Skeletal muscle cell (primary cell): ENCODE data around the gene WDR5.

ENCODE experiments used
- DNase-seq: peaks from one replicate; pipeline ENCODE4 v3.0.0-alpha.2; 2010; ENCODE audit warnings: low read depth
- H3K4me3 ChIP-seq: 2 replicates; pipeline ENCODE4 v1.5.1; 2011; ENCODE audit warnings: low read depth, mild to moderate bottlenecking, control low read depth, low read length, moderate library complexity

The WDR5 gene

DNA sequence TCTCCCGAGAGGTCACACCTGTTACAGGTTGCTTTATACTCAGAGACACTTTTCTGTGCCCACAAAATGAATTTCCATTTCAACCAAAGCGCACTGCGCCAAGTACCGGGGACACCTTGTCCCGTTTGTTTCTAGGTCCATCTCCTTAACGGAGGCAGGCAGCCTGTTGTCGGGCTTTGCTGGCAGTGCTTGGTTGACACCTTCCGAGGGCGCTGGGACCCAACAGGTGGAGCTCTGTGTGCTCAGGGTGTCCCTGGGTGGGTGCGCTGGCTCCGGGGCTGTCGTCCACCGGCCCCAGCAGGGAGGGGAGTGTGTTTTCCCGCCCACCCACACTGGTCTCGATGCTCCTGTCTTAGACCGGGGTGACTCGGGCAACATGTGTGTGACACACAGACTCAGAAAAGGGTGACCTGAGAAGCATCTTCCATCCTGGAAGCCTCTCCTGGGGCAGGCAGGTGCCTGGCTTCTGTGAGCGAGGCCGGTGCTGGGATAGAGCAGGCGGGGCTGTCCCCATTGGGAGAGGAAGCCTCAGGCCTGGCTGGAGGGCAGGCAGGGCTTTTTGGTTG, 20.0 kb downstream of the WDR5 start:
- DNase-seq = no peak
- H3K4me3 ChIP-seq = no peak overlapping the region

DNA sequence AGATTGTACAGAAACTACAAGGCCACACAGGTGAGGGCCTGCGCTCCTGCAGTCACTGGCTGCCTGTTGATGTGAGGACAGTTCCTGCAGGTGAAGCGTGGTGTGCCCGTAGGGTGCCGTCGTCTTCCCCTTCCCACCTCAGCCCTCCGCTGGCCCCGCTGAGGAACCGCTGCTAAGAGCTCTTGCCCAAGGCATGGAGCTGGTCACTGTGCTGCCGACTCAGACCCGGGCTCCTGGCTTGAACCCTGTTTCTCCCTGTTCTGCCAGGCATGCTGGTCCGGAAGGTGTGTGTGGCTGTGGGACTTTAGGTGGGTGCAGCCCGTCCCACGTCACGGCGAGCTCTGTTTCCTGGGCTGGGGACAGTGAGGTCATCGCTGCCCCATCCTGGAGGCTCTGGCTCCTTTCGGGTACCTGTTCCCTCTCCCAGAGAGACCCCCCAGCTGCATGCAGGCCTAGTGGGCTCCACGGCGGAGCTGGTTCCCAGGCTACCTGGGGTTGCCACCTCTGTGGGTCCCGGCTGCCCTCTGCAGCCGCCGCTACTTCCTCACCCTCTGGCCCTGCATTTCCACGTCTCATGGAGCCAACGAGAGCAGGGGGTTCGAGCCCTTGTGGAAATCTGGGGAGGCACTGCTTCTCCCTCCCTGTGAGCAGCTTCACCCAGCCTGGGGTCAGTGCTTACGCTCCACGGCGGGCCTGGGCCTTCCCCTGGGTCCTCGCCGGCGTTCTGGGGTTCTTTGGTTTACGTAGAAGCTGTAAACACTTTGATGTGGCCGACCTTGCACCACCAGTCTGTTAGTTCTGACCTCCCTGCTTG, 20.9 kb downstream of the WDR5 start:
- no peak overlapping the region for H3K4me3 ChIP-seq
- DNase-seq = no peak

DNA sequence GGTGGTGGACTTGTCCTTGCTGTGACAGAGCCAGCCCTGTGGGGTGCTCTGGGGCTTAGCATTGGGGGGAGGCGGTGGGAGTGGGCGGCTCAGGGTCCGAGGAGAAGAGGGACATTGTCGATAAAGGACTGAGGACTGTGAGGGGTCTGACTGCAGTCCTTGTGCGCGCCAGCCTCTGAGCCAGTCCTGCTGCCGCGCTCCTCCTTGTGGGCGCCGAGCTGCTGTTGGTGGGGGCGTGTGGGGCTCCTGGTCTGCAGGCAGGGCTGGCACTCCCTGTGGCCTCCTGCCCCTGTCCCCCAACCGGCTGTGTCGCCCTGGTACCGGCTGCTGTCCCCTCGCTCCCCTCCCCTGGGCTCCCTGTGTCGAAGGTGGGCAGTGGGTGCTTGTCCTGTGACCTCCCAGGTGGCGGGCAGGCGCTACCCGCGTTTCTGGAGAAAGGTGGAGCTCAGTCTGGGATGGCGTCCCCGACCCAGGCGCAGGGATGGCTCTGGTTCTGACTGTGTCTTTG, 21.6 kb downstream of the WDR5 start:
- no peak overlapping the region for H3K4me3 ChIP-seq
- DNase-seq = no peak

DNA sequence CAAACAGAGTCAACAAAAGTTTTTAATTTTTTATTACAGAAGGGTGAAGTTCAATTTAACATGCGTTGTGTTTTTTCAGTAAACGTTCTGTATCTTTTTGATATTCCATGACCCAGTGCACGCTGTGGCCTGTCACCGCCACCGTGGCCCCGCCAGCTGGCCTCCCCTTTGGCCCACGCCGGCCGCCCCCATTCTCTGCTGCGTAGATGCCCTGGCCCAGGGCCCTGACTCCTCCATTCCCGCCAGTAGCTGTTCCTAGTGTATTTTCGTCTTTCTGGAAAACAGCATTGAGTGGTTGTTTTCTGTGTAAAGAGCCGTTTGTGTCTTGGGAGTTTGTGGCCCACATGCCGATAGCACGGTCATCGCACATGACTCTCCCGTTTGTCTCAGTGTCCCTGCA, 22.4 kb downstream of the WDR5 start:
- DNase-seq = no peak
- H3K4me3 ChIP-seq = no peak overlapping the region

DNA sequence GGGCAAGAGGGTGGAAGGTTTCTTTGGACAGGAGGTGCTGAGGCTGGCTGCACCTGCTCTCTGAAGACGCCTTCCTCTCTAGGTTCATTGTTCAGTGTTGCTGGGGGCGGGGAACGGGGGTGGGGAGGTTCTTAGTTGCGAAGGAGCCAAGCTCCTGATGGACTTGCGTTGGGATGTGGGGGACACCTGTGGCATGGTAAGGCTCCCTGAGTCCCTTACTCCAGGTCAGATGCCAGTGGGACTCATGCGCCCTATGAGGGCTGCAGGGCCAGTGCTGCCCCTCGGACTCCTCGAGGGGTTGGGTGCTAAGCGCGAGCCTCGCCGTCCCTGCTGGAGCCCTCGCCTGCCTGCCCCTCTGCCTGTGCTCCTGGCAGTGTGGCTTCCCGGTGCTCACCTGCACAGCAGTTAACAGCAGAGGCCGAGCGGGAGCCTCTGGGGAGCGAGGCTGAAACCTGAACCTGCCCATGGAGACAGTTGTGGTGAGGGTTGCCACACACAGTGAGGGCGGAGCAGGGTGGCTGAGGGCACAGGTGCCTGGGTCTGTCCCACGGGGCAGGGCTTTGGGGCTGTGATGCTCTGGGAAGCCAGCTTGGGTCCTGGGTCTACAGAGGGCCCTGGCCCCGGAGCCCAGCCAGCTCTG, 23.0 kb downstream of the WDR5 start:
- no peak for DNase-seq
- no peak overlapping the region for H3K4me3 ChIP-seq

DNA sequence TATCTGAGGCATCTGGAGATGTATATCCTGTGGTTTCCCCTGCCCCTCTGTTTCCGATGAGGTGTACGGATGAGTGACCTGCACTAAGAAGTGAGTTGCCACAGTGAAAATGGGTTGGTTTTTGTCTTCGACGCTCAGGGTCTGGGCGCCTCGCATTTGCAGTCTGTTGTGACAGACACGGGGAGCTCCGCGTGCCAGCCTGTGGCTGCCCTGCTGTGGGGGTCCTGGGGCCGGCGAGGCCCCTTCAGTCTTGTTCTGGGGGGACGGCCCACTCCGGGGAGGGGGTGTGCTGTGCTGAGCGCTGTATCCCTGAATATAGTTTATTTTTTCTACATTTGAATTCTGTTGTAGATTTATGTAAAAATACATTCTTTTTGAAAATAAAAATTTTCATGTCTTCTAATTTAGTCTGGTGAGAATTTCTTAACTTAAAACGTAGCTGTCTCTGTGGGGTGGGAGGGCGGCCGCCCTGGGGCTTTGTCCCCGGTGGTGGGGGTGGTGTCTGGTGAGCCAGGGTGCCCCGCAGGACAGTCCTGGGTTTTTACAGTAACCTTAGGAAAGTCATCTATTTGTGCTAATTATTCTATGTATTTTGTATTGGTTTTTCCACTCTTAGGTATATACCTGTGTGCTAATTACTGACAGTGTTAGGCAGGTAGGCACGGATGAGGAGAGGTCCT, 23.8 kb downstream of the WDR5 start:
- H3K4me3 ChIP-seq = no peak overlapping the region
- no peak for DNase-seq

DNA sequence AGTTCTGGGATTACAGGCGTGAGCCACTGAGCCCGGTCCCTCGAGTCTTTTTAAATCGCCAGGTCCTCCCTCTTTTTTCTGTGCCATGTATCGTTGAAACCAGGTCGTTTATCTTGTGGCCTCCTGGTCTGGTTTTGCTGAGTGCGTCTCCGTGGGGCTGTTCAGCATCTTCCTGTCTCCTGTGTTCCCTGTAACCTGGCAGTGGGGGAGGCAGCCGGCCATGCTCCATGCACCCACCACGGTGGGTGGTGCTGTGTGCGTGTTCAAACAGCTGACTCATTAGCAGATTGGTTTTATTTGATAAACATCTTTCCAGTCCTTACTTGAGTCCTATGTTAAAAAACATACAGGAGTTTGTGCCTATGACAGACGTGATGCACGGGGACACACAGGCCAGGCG, 25.8 kb downstream of the WDR5 start:
- no peak for DNase-seq
- H3K4me3 ChIP-seq = no peak overlapping the region

DNA sequence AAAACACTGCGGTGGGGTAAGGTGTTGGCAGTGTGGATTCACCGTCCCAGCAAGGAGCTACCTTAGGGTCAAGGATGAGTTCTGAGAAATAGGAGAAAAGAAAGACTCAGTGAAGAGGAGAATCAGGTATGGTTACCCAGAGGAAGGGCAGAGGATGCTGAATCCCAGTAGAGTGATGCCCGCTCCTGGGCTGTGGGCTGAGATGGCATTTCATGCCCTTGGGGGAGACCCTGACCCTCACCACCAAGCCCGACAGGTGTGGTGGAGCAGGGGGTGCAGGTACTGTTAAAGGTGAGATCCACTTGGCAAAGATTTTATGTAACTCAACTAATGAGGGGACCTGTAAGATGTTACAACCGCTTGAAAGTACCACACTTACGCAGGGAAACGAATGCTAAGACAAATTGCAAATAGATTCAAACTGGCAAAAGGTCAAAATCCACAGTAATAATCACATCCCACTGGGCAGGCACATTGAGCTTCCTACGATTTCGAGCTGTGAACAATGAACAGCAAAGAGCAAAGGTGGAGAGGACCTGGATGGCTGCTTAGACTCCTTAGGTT, 26.4 kb downstream of the WDR5 start:
- no peak for DNase-seq
- no peak overlapping the region for H3K4me3 ChIP-seq

DNA sequence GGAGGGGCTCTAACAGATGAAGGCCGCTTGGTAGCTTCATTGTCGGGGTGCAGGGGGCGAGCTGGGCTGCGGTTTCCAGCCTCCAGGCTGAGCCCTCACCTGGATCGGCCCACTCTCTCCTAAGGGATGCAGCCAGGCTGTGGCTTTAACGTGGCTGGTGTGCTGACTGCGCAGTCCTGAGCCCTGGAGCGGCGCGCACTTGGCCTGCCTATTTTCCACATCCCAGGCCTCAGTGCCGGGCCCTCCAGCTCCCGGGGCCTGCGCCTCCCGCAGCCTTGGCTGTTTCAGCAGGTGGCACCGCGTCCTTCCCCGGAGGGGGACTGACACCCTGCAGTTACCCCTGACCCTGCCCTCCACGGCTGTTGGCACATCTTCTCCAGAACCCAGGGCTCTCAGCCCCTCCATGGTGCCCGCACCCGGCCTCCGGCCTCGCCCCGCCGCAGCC, 27.1 kb downstream of the WDR5 start:
- DNase-seq = no peak
- H3K4me3 ChIP-seq = no peak overlapping the region

DNA sequence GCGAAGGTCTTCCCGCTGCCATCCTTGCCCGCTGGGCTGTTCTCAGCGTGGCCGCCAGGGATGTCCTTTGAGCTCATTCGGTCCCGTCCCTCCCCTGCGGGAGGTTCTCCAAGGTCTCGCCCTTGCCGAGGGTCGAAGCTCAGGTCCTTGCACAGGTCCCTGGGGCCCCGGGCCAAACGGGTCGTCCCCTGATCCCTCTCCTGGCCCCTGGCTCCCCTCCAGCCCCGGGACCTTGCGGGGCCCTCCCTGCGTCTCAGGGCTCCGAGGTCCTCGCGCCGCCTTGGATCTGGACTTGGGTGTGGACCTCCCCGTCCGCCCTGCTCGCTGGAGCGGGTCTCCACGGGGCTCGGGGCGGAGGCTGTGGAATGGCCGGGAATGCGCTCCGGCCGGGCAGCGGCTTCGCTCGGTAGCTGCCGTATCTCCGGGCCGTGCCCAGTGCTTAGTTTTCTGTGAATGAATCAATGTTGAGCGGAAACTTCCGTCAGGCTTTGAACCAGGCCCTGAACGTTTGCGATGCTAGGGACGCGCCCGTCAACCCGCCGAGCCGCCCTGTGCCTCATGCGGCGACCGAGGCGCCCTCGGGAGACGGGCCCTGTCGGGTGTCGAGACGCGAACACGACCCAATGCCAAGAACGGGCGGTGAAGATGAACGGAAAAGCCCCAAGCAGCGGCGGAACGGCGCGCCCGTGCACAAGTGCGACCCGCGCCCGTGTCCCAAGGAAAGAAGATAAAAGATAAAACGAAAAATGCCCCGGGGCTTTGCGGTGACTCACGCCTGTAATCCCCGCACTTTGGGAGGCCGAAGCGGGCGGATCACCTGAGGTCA, 27.7 kb downstream of the WDR5 start:
- no peak for DNase-seq
- H3K4me3 ChIP-seq = no peak overlapping the region

DNA sequence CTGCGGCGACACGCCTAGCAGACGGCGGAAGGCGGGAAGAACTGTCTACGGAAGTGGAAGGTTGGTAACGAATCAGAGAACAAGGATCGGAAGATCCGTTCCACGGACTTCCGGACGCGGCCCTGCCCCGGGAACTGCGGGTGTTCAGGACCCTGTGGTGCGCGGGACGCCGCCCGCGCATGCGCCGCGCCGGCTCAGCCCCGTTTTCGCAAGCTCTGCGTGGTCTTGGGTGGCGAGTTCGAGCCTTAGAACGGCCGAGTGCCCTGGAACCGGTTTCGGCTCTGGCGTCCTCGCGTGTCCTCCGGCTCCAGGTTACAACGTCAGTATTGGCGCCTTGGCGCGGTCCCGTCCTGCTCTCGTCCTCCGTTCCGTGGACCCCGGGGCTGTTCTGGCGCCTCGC, 29.0 kb downstream of the WDR5 start:
- no peak overlapping the region for H3K4me3 ChIP-seq
- DNase-seq = no peak

DNA sequence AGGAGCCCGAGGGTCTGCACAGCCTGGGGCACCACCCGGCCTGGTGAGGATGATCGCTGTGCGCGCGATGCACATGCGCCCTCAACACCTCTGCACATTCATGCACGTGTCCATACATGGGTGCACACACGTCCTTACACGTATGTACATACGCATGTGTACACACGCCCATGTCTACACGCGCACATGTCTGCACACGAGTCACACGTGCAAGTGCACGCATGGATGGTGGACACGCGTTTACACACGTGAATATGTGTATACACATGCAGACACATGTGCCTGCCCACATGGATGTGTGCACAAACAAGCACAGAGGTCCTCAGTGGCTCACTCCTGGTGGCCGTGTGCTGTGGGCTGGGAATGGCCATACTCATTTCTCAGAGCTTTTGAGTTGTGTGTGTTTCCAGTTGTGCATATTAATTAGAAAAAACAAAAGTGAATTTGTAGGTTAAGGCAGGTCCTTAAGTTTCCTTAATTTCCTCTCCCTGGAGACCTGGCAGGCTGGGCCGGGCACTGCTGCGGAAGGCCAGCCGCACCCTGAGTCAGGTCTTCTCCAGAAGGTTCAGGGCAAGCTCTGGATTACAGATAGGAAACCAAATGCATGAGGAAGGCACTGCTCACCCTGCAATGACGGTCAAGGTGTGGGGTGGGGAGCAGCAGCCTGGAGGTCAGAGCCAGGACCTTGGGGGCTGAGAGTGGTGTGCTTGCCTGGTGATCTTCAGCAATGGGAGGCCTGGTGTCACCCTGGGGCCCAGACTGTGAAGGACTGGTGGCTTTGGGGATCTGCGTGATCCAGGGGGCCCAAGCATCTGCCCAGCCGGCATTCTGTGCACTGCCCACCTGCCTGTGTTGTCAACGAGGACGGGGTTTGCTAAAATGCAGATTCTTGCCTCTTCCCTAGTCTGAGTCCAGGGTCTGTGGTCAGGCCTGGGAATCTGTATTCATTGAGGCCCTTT, 29.8 kb downstream of the WDR5 start:
- no peak overlapping the region for H3K4me3 ChIP-seq
- DNase-seq = no peak

DNA sequence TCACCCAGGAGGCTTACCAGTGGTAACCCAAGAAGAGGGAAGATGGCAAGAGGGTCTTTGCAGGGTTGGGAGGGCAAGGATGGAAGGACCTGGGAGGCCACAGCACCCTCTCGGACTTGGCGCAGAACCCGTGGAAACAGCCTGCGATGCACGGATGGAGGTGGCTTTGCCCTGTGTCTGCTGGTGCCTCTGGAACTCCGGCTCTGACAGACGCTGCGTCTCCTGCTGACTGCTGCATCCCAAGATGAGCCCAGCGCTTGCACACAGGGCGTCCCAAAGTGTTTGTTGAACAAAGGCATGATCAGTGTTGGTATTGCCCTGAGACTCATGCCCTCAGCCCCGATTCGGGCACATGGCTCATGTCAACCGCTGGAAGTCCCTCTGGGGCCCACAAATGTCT, 30.5 kb downstream of the WDR5 start:
- H3K4me3 ChIP-seq = no peak overlapping the region
- DNase-seq = no peak

DNA sequence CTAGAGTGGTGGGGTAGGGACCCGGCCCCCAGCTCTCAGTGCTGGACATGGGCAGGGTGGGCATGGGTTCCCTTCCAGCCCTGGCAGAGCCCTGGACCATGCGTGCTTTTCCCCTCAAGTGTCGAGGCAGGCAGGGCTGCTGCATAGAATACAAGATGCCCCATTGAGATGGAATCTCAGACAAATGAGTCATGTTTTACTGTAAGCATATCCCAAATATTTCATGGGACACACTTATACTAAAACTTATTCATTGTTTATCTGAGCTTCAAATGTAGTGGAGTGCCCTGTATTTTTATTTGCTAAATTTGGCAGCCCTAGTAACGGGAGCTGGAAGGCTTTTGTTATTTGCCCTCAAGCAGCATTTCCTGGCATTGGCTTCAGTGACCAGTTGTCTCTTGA, 31.6 kb downstream of the WDR5 start:
- no peak for DNase-seq
- H3K4me3 ChIP-seq = no peak overlapping the region

DNA sequence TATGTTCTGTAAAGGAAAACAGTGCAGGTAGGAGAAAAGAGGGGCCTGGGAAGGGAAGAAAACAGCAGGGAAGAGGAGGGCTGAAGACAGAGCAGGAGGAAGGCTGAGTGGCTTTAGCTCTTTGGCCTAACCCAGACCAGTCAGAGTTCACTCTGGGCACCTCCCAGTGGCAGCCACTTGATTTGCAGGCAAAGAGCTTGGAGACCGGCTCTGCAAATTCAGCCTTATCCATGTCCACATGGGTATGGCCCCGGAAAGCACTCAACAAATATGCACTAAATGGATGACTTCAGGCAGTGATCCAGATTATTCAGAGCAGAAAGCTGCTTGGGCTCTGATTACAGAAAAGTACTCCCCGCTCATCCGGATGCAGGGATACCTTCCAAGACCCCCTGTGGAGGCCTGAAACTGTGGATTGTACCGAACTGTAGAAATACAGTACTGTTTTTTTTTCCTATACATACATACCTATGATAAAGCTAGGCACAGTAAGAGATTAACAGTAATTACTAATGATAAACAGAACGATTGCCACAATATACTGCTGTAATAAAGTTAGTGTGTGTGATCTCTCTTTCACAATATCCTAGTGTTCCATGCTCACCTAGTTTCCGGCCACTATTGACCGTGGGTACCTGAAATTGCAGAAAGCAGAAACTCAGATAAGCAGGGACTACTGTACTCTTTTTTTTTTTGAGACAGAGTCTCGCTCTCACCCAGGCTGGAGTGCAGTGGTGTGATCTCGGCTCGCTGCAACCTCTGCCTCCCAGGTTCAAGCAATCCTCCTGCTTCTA, 33.1 kb downstream of the WDR5 start:
- DNase-seq = no peak
- H3K4me3 ChIP-seq = no peak overlapping the region

DNA sequence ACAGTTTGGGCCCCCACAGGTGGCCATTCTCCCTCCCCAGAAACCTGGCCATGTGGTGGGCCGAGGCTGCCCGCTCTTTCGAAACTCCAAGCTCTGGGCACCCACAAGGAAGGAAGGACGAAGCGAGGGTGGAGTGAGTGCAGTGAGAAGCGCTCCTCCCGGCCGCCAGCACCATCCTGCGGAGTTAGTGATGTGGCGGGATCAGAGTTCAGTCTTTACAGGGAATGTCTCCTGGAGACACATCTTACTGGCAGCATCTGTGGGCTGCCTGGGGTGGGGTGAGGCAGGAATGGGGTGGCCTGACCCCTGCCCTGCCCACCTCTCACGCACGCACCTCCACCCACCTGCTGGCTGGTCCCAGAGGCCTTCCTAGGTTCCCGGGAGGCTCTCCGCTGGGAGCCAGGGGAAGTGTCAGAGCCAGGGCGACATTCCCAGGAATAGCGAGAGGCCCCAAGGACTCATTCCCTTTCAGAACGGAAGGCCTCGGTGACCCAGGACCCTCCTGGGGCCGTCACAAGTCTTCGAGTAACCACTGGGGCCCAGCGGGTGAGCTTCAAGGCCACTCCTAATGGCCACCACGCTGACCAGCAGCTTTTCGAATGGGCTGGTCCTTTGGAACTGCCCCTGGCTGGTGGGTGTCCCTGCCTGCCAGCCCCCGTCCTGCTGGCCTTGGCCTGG, 34.0 kb downstream of the WDR5 start:
- no peak overlapping the region for H3K4me3 ChIP-seq
- no peak for DNase-seq
